Activated CD4-positive, CD25-positive, alpha-beta regulatory T cell (primary cell): ENCODE data around the gene ITGBL1.

Experiments used
- DNase-seq, 4 experiments: peaks; one replicate each; lab custom pipeline; 2025; lab: John Stamatoyannopoulos, UW

ITGBL1 gene

GRCh38 chr13:101626925-101627555 lies 174.6 kb downstream of the ITGBL1 start:
- no peak for DNase-seq

GRCh38 chr13:101627556-101627943 lies 175.1 kb downstream of the ITGBL1 start:
- no peak for DNase-seq

- DNase-seq, result no peak
Measured at GRCh38 chr13:101628900-101629299, 176.4 kb downstream of the ITGBL1 start.

- no peak for DNase-seq
Measured at GRCh38 chr13:101631395-101631794, 178.9 kb downstream of the ITGBL1 start.

GRCh38 chr13:101634142-101634541 lies 181.7 kb downstream of the ITGBL1 start:
- no peak for DNase-seq

- no peak for DNase-seq
Measured at GRCh38 chr13:101639711-101640110, 187.2 kb downstream of the ITGBL1 start.

- DNase-seq, result no peak
Measured at GRCh38 chr13:101640788-101641400, 188.4 kb downstream of the ITGBL1 start.

- no peak for DNase-seq
Measured at GRCh38 chr13:101645871-101646270, 193.4 kb downstream of the ITGBL1 start.

GRCh38 chr13:101647760-101648159 lies 195.3 kb downstream of the ITGBL1 start:
- no peak for DNase-seq

GRCh38 chr13:101648766-101649487 lies 196.5 kb downstream of the ITGBL1 start:
- DNase-seq, result no peak

- no peak for DNase-seq
Measured at GRCh38 chr13:101649488-101650126, 197.1 kb downstream of the ITGBL1 start.

- no peak for DNase-seq
Measured at GRCh38 chr13:101654883-101655282, 202.4 kb downstream of the ITGBL1 start.

GRCh38 chr13:101655435-101655834 lies 203.0 kb downstream of the ITGBL1 start:
- no peak for DNase-seq

- no peak for DNase-seq
Measured at GRCh38 chr13:101660711-101661110, 208.2 kb downstream of the ITGBL1 start.

GRCh38 chr13:101661839-101662238 lies 209.4 kb downstream of the ITGBL1 start:
- DNase-seq, result no peak

GRCh38 chr13:101673360-101674105 lies 221.1 kb downstream of the ITGBL1 start:
- no peak for DNase-seq

- no peak for DNase-seq
Measured at GRCh38 chr13:101681834-101682233, 229.4 kb downstream of the ITGBL1 start.

GRCh38 chr13:101686003-101686402 lies 233.5 kb downstream of the ITGBL1 start:
- no peak for DNase-seq

- DNase-seq, result no peak
Measured at GRCh38 chr13:101690871-101691270, 238.4 kb downstream of the ITGBL1 start.

GRCh38 chr13:101691341-101691860 lies 238.9 kb downstream of the ITGBL1 start:
- no peak for DNase-seq

GRCh38 chr13:101695870-101696516 lies 243.5 kb downstream of the ITGBL1 start:
- no peak for DNase-seq
